GM15510 (cell line): ENCODE data around the gene UBE3B.

Source experiments
- POLR2A ChIP-seq: IDR thresholded peaks from 3 replicates; pipeline ENCODE4 v1.6.1; 2011; ENCODE audit warnings: borderline replicate concordance; ENCODE audit not compliant: insufficient read length; ENCODE audit errors: extremely low read depth

UBE3B gene

DNA sequence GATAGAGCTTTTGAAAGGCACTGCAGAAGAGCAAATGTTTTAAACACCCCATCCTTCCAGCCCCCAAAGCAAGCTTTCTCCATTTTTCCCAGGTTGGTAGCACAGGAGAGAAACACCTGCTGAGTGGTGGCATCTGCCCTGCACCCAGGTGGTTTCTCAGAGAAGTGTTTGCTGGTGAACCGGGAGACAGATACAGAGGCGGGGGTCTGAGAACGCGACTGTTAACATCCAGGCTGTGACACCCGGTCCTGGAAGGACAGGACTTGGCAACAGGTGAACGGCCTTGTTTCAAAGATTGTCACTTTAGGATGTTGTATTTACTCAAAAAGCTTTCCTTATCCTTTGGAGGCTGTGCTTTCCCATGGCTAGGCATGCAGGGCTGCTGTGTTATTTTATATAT lies 77.3 kb downstream of the UBE3B start:
- TF ChIP-seq POLR2A, result no peak

DNA sequence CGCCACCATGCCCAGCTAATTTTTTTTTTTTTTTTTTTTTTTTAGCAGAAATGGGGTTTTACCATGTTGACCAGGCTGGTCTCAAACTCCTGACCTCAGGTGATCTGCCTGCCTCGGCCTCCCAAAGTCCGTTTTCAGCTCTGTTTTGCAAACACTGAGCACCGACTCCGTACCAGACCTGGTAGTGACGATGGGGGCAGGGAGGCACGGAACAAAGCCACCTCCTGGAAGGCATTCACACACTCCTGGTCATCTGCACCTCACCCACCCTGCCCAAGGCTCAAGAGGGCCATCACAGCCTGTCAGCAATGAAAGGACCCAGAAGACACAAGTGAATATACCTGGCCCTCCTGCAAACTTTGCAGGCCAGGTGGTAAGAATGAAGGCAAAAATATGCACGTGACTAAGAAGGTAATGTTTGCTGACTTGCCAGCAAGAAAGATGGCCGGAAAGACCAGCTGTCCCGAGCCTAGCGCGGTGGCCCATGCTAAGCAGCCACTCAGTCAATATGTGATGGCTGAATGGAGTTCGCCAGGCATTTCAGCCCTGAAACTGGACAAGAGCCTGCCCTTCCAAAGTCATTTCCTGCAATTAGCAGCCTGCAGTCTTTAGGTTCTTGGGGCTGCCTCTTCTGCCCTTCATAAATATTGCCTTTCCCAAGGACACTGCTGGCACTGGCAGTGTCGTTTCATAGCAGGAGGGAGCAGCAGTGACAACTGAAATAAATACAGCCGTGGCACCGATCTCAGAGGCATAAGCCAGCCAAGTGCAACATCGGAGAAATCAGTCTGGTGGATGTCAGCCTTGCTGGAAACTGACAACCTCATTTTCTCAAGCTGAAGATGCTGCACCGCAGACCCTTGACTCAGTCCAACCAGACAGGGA lies 78.2 kb downstream of the UBE3B start:
- TF ChIP-seq POLR2A, result no peak

DNA sequence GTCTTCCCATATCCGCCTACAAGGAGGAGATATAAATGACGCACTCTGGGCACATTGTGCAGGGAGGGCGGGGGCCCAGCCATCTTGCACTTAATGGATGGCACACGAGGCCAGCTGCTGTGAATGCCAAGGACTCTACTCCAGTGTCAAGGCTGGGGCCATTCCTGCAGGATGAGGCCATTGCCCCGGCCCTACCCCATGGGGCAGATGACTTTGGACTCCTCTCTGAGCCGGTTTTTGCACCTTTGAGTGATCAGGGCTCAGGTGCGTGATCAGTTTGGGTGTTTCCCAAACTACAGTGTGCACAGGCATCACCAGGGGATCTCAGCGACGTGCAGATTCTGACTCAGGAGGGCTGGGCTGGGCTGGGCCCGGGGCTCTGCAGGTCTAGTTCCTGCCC lies 79.8 kb downstream of the UBE3B start:
- no peak for TF ChIP-seq POLR2A

DNA sequence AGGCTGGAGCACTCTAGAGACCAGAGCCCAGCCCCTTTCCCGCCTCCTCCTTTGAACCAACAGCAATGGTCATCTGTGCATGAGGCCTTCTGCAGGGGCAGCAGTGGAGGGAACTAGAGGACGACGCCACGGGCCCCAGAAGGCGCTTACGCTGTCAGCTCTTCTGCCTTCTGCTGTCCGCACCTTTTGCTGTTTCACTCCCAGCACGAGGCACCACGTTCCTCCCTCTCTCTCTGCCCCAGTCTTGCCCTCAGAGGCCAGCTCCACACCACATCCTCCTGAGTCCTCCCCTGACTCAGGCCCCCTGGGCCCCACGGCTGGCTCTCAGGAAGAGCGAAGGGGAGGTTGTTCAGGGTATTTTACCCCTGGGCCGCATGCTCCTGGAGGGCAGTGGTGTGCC lies 80.4 kb downstream of the UBE3B start:
- no peak for TF ChIP-seq POLR2A

DNA sequence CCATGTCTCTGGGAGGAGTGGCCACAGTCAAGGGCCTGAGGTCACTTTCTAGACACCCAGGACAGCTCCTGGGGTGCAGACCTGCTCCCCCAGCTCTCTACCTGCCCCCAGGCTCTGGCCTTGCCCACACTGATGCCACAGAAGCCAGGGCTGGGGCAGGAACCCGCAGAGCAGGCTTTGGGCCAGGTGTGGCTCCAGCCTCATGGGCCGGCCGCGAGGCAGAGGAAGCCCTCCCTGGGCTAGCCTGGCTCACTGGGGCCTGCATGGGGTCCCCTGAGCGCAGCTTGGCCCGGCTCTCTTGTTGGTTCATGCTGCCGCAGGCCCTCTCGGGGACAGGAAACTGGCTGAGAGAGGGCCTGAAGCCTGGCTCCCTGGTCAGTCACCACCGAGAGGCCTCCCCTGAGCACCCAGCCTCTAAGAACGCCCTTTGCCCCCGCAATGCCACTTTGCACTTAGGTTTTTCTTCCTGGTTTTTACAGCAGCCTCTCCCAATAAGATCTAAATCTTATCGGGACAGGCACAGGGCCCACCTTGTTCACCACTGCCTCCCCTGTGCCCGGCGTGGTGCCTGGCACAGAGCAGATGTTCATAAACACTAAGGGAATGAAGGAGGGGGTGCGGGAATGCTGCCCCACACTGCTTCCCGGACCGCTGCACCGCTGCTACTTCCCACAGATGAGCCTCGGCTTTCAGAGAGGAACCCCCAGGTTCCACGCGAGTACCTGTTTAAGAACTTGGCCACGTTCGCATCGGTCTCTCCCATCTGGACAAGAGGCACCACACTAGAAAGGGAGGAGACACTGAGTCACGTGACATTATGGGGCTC lies 81.2 kb downstream of the UBE3B start:
- no peak for TF ChIP-seq POLR2A

DNA sequence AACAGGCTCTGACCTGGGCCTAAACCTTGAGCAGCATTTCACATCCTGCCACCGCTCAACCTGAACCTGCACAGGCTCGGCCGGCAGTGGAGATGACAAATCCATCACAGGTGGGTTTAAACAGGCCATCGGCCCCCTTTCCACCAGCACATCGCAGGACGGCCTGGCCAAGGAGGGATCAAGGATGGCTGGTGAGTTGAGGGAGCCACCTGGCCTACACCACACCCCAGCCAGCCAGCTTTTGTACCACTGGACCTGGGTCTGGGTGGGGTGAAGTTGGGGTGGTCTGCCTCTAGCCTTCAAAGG lies 81.7 kb downstream of the UBE3B start:
- no peak for TF ChIP-seq POLR2A

DNA sequence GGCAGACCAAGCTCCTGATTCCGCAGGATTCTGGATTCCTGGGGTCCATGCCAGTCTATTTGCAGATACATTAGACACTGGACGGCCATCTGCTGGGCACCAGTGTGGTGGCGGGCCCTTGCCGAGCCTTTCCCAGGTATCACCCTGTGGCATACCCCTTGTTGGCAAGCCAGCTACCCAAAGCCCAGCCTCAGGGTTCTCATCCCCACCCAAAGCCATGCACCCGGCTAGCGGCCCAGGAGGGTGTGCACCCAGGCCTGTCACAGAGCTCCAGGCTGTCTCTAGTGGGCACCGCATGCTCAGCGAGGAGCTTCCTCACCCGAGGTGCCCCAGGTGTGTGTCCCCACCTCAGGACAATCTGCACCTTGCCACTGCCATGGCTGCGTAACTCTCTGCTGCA lies 82.2 kb downstream of the UBE3B start:
- no peak for TF ChIP-seq POLR2A

DNA sequence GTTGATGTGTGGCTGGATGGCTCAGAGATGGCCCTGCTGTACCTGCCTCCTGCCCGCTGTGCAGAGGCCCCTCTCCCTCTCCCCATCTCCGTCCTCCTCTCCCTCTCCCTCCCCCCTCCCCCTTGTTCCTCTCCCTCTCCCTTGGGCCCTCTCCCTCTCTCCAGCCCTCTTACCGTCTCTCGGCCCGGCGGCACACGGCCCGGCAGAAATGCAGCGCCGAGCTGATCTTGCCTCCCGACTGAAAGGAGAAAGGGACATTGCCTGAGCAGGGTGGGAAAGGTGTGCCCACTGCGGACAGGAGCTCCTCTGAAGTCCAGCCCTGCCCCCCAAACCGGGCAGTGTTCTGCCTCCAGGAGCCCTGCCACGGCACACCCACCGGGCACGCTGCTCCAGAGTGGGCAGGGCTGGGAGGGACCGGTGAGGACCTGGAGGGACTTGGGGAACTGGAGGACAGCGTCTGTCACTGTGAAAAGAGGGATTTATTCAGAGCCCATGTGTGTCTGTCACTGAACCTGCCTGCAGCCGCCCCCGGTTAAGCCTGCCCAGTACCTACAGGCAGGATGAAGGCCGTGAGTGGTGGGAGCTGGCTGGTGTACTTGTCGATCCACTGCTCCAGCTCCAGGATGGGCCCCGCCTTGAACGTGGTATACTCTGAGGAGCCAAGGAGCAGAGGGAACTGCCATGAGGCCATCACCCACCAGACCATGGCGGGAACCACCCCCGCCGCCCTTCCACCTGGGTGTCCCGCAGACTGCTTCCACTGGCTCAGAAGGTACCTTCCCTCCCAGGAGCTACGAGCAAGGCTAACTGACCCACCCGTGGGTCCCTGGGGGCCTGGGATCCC lies 83.7 kb downstream of the UBE3B start:
- no peak for TF ChIP-seq POLR2A

DNA sequence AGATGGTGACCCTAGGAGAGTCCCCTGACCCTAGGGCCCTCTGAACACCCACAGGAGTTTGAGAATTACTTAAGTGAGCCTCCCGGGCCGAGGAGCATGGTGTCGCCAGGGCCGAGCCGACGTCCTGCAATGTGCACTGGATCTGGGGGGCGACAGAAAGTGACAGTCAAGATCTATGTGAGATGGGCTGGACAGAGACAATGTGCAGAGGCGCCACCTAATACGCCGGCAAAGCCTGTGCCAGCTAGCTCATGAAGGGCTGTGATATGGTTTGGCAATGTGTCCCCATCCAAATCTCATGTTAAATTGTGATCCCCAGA lies 84.2 kb downstream of the UBE3B start:
- TF ChIP-seq POLR2A, result no peak

DNA sequence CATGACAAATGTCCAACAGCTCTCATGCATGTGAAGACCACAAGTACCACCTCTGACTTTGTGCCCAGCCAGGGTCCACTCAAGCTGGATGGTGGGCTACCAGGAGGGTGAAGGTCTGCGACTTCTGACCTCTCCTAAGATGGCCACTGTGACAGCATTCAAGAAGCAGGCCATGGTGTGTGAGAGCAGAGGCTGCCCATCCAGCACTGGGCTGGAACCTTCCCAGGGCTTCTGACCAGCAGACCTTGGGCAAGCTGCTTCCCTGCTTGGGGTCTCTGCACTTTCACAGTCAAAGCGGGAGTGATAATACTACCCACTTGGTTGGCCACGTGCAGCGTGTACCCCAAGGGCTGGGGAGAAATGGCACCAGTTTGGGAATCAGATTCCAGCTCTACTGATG lies 85.4 kb downstream of the UBE3B start:
- no peak for TF ChIP-seq POLR2A

DNA sequence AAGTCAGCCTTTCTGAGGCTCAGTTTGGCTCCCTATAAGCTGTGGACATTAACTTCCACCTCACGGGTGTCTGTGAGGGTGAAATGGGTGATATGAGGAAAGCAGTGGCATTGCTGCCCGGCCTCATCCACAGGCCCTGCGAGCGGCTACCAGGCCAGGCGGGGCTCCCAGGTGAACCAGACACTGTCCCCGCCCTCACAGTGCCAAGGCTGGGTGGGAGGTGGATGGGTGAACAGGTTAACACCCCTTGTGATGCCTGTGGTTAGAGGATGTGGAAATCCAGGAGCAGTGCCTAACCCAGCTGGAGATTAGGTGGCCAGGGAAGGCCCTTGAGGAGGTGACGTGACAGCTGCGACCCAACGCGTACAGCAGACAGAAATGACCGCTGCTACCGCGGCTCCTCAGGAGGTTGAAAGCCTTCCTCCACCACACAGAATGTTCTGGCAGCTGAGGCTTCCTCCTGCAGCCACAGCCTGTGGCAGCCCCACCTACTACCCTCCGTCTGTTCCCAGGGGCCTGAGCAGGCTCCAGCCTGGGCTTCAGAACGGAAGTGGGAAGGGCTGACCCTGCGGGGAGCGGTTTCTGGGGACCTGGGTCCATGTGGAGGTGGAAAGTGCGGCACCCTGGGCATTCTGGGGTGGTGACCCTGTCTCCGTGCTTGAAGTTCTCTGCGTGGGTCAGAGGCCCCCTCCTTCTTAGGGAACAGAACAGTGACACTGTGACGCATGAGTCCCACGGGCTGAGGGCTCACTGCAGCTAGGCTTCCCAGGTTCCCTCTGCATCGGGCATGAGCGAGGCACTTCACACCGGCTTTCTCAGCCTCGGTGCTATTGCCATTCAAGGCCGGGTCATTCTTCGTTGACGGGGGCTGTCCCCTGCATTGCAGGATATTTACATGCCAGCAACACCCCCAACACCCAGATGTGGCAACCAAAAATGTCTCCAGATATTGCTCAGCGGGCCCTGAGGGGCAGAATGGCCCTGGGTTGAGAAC lies 86.2 kb downstream of the UBE3B start:
- TF ChIP-seq POLR2A, result no peak

DNA sequence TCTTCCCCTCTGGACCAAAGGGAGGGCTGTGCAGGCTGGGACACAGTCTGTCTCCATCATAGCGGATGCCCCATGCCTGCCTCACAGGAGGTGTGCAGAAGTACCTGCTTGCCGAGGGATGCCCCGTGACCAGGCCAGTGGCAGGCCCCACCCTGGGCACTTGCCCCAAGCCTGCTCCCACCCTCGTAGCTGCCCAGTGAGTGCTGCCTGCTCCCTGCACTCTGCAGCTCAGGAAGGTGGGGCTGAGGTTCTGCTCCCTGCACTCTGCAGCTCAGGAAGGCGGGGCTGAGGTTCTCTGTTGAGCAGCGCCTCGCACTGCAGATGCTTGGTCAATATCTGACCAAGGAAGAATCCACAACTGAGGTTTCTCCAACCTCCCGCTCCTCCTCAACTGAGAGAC lies 89.0 kb downstream of the UBE3B start:
- no peak for TF ChIP-seq POLR2A

DNA sequence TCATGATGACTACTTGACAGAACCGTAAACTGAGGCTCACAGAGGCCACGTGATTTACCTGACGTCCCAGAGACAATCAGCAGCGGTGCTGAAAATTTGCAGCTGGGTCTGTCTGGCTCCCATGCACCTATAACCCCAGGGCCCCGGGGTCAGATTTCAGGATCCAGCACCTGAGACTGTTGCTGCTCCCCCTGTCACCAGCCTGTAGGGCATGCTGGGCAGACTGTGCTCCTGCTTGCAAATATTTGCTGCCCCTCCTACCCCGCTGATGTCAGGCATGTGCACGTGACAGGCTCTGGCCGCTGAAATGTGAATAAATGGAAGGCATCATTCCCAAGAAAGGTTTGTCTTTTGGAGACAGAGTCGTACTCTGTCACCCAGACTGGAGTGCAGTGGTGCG lies 89.9 kb downstream of the UBE3B start:
- no peak for TF ChIP-seq POLR2A

DNA sequence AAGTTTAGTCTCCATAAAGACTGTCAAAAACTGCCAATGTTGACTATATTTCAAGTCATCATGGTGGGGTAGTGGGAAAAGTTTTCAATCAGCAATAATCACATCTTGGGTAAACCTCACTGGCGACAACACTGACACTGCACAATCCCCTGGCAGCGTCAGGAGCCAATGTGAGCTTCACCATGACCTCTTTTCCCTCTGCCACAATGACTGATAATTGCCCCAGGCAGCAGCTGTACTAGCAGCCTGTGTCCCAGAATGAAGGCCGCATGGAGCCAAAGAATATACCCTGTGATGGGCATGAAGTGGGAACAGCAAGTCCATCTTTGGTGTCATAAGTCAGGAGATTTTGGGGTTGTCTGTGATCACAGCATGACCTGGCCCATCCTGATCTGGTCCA lies 90.5 kb downstream of the UBE3B start:
- TF ChIP-seq POLR2A, result no peak
